Uterus (tissue), 4 donors: ENCODE data around the gene MAP3K4. TPM values are rescaled to one million over a fixed set of nuclear protein-coding genes. Genes with fewer than 3 reads are reported as not detected.
A peak's percentile ranks its signal among the peaks of the same experiment; 100 is the strongest.

ENCODE experiments used
- DNase-seq, 2 donors: peaks; one replicate each; pipeline ENCODE4 v3.0.0-alpha.2; 2019 to 2020
- H3K27ac ChIP-seq, 2 donors: fragments of 200-600 bp; sonication (generic); 1 replicate in 1 of 2; 2 replicates in 1 of 2; pipeline ENCODE4 v1.5.1; 2016 to 2018
- H3K27me3 ChIP-seq, 2 donors: fragments of 200-600 bp; sonication (generic); one replicate each; pipeline ENCODE4 v1.5.1; 2018 to 2019; ENCODE audit warnings: control low read depth in 1 of 2
- H3K36me3 ChIP-seq, 2 donors: fragments of 200-600 bp; sonication (generic); one replicate each; pipeline ENCODE4 v1.5.1; 2019; ENCODE audit warnings: control low read depth in 1 of 2
- H3K4me1 ChIP-seq, 2 donors: fragments of 200-600 bp; sonication (generic); one replicate each; pipeline ENCODE4 v1.5.1; 2018 to 2019; ENCODE audit warnings: control low read depth in 1 of 2
- H3K4me3 ChIP-seq, 2 donors: fragments of 200-600 bp; sonication (generic); 1 replicate in 1 of 2; 2 replicates in 1 of 2; pipeline ENCODE4 v1.5.1; 2018 to 2019; ENCODE audit warnings: mild to moderate bottlenecking in 1 of 2
- H3K9me3 ChIP-seq, 2 donors: fragments of 200-600 bp; sonication (generic); one replicate each; pipeline ENCODE4 v1.5.1; 2019; ENCODE audit warnings: control low read depth in 1 of 2
- POLR2A ChIP-seq, 2 donors: fragments of 450-650 bp; IDR thresholded peaks; one replicate each; pipeline ENCODE4 v1.6.1; 2016; ENCODE audit warnings: antibody characterized with exemption in 2 of 2, mild to moderate bottlenecking in 1 of 2, moderate library complexity in 1 of 2
- intact Hi-C: fragments of 100-400 bp; cut with DNase I; formaldehyde crosslinking; loops from one replicate; pipeline ENCODE4 v1.15.1; 2023; ENCODE audit warnings: low total_unique reads
- total RNA-seq, 4 donors: library from RNA; depleted of rRNA in 3 of 4; stranded (reverse); fragments of >200 nt in 3 of 4; gene quantifications; one replicate each; pipeline versions ENCODE4 v1.1.0 to v1.2.4, GENCODE V29; 2014 to 2023
- TF ChIP-seq, protein P1 (sequence below), 4 experiments: fragments of 200-600 bp in 2 of 4; fragments of 450-650 bp in 2 of 4; sonication (generic) in 2 of 4; IDR thresholded peaks; one replicate each; pipeline ENCODE4 v1.5.1; 2016 to 2019; ENCODE audit warnings: antibody characterized with exemption in 4 of 4, mild to moderate bottlenecking in 2 of 4, moderate library complexity in 1 of 4
- donor health status: DM: yes; HTN: yes; CAD: no.

The MAP3K4 gene
- total RNA-seq, 4 donors from 2014 or later: 24.1 to 82.9 (median 46.6) TPM

DNA sequence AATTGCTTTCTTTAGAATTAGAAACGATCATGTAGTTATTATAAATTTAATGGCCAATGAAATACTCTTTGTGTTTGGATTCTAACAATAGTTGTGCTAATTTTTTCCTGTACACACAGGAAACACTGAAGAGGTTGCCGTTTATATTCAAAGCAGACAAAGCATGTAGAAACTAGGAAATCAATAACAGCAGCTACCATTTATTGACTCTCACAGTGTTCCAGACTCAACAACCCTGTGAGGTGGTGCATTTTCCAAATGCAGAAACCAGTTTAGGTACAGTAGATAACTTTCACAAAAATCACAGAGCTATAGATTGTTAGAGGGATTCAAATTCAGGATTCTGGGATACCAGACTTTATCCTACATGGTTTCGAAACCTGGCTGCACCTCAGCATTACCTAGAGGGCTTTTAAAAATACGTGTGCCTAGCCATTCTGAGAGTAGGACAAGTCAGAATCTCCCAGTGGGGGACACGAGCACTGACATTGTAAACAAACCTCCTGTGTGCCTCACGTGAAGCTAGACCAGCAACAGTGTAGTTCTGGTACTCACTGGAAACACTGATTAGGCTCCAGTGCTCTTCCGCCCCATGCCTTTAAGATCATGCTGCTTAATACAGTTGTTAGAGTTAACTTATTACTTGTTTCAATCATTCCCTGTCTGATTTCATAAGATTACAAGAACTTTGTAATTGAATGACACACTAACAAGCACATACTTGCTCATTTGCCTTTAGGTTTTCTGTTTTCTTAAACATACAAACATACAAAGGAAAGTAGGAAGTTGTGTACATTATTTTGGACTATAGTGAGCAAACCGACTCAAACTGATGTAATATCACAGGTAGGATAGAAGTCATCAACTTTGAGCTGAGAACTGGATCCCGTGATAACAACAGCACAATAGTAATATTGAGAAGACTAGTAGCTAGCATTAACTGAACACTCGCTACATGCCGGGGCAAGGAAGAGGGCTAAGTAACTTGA, 65.8 kb downstream of the MAP3K4 start:
- H3K27ac ChIP-seq: no peak overlapping the region
- TF ChIP-seq POLR2A (IDR thresholded peaks at IDR 0.05): no peak
- TF ChIP-seq, protein P1, sequence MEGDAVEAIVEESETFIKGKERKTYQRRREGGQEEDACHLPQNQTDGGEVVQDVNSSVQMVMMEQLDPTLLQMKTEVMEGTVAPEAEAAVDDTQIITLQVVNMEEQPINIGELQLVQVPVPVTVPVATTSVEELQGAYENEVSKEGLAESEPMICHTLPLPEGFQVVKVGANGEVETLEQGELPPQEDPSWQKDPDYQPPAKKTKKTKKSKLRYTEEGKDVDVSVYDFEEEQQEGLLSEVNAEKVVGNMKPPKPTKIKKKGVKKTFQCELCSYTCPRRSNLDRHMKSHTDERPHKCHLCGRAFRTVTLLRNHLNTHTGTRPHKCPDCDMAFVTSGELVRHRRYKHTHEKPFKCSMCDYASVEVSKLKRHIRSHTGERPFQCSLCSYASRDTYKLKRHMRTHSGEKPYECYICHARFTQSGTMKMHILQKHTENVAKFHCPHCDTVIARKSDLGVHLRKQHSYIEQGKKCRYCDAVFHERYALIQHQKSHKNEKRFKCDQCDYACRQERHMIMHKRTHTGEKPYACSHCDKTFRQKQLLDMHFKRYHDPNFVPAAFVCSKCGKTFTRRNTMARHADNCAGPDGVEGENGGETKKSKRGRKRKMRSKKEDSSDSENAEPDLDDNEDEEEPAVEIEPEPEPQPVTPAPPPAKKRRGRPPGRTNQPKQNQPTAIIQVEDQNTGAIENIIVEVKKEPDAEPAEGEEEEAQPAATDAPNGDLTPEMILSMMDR (IDR thresholded peaks at IDR 0.05): no peak
- no peak for DNase-seq
- intact Hi-C loops: no loop called here
- H3K4me1 ChIP-seq: no peaks in the 10 kb centered on the region
- no peaks in the 10 kb centered on the region for H3K27me3 ChIP-seq
- no peaks in the 10 kb centered on the region for H3K9me3 ChIP-seq
- H3K36me3 ChIP-seq: no peaks in the 10 kb centered on the region
- no peak overlapping the region for H3K4me3 ChIP-seq

DNA sequence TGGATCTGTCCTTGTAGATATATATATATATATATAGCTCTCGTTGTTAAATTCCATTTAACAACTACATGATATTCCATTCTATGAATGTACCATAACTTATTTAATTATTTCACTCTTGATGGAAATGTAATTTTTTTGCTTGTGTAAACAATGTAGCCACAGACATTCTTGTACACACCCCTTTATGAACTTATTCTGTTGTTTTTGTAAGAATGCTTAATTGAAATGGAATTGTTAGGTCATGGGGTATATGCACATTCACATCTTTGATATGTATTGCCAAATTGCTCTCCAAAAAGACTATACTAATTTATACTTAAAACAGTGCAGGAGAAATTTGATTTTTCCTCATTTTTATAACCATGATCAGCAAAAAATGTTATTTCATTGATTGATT, 67.2 kb downstream of the MAP3K4 start:
- no peak for DNase-seq
- Histone ChIP-seq H3K4me1 (no peaks in the 10 kb centered on the region), H3K27me3 (no peaks in the 10 kb centered on the region), H3K9me3 (no peaks in the 10 kb centered on the region), H3K36me3 (no peaks in the 10 kb centered on the region), H3K27ac (no peak overlapping the region), H3K4me3 (no peak overlapping the region)
- TF ChIP-seq POLR2A (IDR thresholded peaks at IDR 0.05): no peak
- TF ChIP-seq, protein P1 (IDR thresholded peaks at IDR 0.05): no peak
- intact Hi-C loops: no loop called here

DNA sequence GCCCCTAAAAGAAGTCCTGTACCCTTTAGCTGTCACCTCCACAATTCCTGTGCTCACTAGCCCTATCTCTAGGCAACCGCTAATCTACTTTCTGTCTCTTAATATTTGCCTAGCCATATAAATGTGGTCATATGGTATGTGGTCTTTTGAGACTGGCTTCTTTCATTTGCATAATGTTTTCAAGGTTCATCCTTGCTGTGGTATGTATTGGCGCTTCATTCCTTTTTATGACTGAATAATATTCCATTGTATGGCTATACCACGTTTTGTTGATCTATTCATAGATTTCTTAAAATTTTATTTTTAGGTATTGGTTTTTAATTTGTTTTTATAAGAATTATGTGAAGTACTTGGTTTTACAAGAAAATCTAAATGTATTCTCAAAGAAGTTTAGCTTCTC, 70.0 kb downstream of the MAP3K4 start:
- H3K27me3 ChIP-seq: no peaks in the 10 kb centered on the region
- intact Hi-C loops: no loop called here
- no peaks in the 10 kb centered on the region for H3K9me3 ChIP-seq
- no peak overlapping the region for H3K27ac ChIP-seq
- no peaks in the 10 kb centered on the region for H3K36me3 ChIP-seq
- no peak overlapping the region for H3K4me3 ChIP-seq
- TF ChIP-seq POLR2A (IDR thresholded peaks at IDR 0.05): no peak
- TF ChIP-seq, protein P1 (IDR thresholded peaks at IDR 0.05): no peak
- peaks cover 0 to 2% of the 10 kb centered on the region in 2 donors for H3K4me1 ChIP-seq
- DNase-seq: no peak

DNA sequence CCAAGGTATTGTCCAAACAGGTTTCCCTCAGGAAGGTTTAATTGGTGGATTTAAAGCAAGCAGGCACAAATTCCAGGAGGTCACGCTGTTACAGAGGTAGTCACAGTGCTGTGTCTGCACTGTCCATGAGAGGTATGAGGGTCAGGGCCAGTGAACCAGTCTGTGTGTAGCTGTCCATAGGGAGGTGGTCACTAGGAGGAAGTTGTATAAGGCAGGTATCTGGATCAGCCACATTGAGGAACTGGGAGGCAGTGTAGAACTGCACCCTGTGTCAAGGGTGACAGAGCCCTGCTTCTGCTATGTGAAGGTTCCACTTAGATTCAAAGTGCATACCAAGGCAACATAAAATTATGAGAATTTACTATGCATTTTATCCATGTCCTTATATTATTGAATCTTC, 73.3 kb downstream of the MAP3K4 start:
- Histone ChIP-seq H3K27me3 (no peaks in the 10 kb centered on the region), H3K9me3 (no peaks in the 10 kb centered on the region), H3K27ac (no peak overlapping the region), H3K4me1 (peaks cover 0 to 4% of the 10 kb centered on the region in 2 donors), H3K36me3 (no peaks in the 10 kb centered on the region), H3K4me3 (no peak overlapping the region)
- TF ChIP-seq, protein P1 (IDR thresholded peaks at IDR 0.05): no peak
- no peak for TF ChIP-seq POLR2A (IDR thresholded peaks at IDR 0.05)
- DNase-seq: no peak
- intact Hi-C loops: no loop called here

DNA sequence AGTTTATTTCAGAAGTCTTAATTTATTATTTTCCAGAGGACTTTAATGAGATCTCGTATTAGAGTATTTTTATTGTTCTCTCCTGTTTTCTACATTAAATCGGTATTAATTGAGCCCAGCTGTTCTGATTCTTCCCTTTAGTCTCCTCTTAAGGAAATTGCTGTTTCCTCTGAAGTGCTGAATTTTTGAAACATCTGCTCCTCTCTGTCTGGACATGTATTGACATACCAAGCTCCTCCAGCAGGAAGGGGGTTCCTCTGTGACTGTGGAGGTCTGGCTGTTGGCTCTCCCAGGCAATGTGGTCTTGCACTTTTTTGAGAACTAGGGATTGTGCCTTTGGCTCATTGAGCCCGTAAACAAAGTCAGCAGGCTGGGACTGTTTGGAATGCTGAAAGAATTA, 74.9 kb downstream of the MAP3K4 start:
- peak overlapping the region; percentile 13 to 31 for H3K27ac ChIP-seq
- H3K36me3 ChIP-seq: no peaks in the 10 kb centered on the region
- no peak for DNase-seq
- H3K4me3 ChIP-seq: no peak overlapping the region
- H3K27me3 ChIP-seq: no peaks in the 10 kb centered on the region
- intact Hi-C loops: no loop called here
- peaks cover 0 to 4% of the 10 kb centered on the region in 2 donors for H3K4me1 ChIP-seq
- TF ChIP-seq, protein P1 (IDR thresholded peaks at IDR 0.05): no peak
- TF ChIP-seq POLR2A (IDR thresholded peaks at IDR 0.05): no peak
- no peaks in the 10 kb centered on the region for H3K9me3 ChIP-seq
